HFF-Myc (cell line): ENCODE results near the gene NPFF.

ENCODE experiments used
- DNase-seq: peaks from one replicate; pipeline ENCODE4 v3.0.0-alpha.2; 2011; ENCODE audit warnings: low read depth; ENCODE audit errors: extremely low read depth
- H3K4me3 ChIP-seq: replicated peaks from 2 replicates; pipeline ENCODE4 v1.5.1; 2011; ENCODE audit warnings: low read depth, mild to moderate bottlenecking, control low read depth, low read length
- TF ChIP-seq, protein P1 (sequence below): IDR thresholded peaks from 2 replicates; pipeline ENCODE4 v1.5.1; 2012; ENCODE audit warnings: mild to moderate bottlenecking, low read depth, low read length, control low read depth; ENCODE audit errors: missing control alignments

Gene NPFF

GRCh38 chr12:53486736-53487487 lies 20.4 kb downstream of the NPFF start:
- no peak for DNase-seq
- TF ChIP-seq, protein P1, sequence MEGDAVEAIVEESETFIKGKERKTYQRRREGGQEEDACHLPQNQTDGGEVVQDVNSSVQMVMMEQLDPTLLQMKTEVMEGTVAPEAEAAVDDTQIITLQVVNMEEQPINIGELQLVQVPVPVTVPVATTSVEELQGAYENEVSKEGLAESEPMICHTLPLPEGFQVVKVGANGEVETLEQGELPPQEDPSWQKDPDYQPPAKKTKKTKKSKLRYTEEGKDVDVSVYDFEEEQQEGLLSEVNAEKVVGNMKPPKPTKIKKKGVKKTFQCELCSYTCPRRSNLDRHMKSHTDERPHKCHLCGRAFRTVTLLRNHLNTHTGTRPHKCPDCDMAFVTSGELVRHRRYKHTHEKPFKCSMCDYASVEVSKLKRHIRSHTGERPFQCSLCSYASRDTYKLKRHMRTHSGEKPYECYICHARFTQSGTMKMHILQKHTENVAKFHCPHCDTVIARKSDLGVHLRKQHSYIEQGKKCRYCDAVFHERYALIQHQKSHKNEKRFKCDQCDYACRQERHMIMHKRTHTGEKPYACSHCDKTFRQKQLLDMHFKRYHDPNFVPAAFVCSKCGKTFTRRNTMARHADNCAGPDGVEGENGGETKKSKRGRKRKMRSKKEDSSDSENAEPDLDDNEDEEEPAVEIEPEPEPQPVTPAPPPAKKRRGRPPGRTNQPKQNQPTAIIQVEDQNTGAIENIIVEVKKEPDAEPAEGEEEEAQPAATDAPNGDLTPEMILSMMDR, result no peak
- no peak overlapping the region for H3K4me3 ChIP-seq

- no peak overlapping the region for H3K4me3 ChIP-seq
Measured at GRCh38 chr12:53485955-53486735, 21.1 kb downstream of the NPFF start.

GRCh38 chr12:53484686-53485575 lies 22.4 kb downstream of the NPFF start:
- H3K4me3 ChIP-seq, result no peak overlapping the region
- TF ChIP-seq, protein P1, result no peak

More at GRCh38 chr12:53485955-53486735, 21.1 kb downstream of the NPFF start:
- TF ChIP-seq, protein P1, result no peak
- no peak for DNase-seq

GRCh38 chr12:53483979-53484377 lies 23.3 kb downstream of the NPFF start:
- no peak overlapping the region for H3K4me3 ChIP-seq
- DNase-seq, result no peak
- TF ChIP-seq, protein P1, result no peak

More at GRCh38 chr12:53484686-53485575, 22.4 kb downstream of the NPFF start:
- DNase-seq, result no peak

- H3K4me3 ChIP-seq, result no peak overlapping the region
- TF ChIP-seq, protein P1, result no peak
- no peak for DNase-seq
Measured at GRCh38 chr12:53483225-53483978, 23.9 kb downstream of the NPFF start.
